Endothelial cell of umbilical vein (primary cell): ENCODE data around the gene RENBP. TPM values are rescaled to one million over a fixed set of nuclear protein-coding genes. Genes with fewer than 3 reads are reported as not detected.

Experiments used
- BruUV-seq: library from RNA; stranded (reverse); fragments of 400-500 nt; replicated peaks from 2 replicates; lab custom pipeline; 2021; lab: Mats Ljungman, UMichigan
- CTCF ChIA-PET: fragments of 300-600, 350-600 bp; sonication (Branson Sonifier 250); formaldehyde crosslinking; loops from one replicate; lab custom pipeline; 2021; ENCODE audit warnings: antibody characterized with exemption, inconsistent platforms; lab: Charles Lee
- POLR2A ChIA-PET: fragments of 300-600, 350-600 bp; sonication (Branson Sonifier 250); formaldehyde crosslinking; loops from one replicate; lab custom pipeline; 2021; ENCODE audit warnings: antibody characterized with exemption, inconsistent platforms; lab: Charles Lee
- DNase-seq: peaks from one replicate; pipeline ENCODE4 v3.0.0-alpha.2; 2011; ENCODE audit warnings: low read depth, low spot score
- FAIRE-seq: peaks from 2 replicates; lab custom pipeline; 2011; peaks lifted over from hg19 to GRCh38; lab: Jason Lieb, UNC
- H2AFZ ChIP-seq: 2 replicates; pipeline ENCODE4 v1.6.0; 2012; ENCODE audit warnings: low read depth, low read length, control low read depth, inconsistent platforms
- H3K27ac ChIP-seq: 2 replicates; pipeline ENCODE4 v1.5.1; 2011; ENCODE audit warnings: low read depth, mild to moderate bottlenecking, control low read depth, low read length, moderate library complexity; ENCODE audit not compliant: insufficient read depth
- H3K27me3 ChIP-seq, 2 experiments: 2 replicates each; pipeline versions ENCODE4 v1.6.0 to v1.6.1; 2011; ENCODE audit warnings: low read length in 2 of 2, mixed read lengths in 1 of 2; ENCODE audit not compliant: control insufficient read depth in 2 of 2, insufficient read depth in 2 of 2
- H3K36me3 ChIP-seq, 2 experiments: 2 replicates in 1 of 2; 3 replicates in 1 of 2; pipeline ENCODE4 v1.5.1; 2011; ENCODE audit warnings: low read length in 2 of 2, mild to moderate bottlenecking in 1 of 2, moderate library complexity in 1 of 2; ENCODE audit not compliant: control insufficient read depth in 2 of 2, insufficient read depth in 2 of 2; ENCODE audit errors: extremely low read depth in 1 of 2
- H3K4me1 ChIP-seq: 3 replicates; pipeline ENCODE4 v1.5.1; 2011; ENCODE audit warnings: mild to moderate bottlenecking, low read length; ENCODE audit not compliant: control insufficient read depth, insufficient read depth; ENCODE audit errors: extremely low read depth
- H3K4me2 ChIP-seq: 2 replicates; pipeline ENCODE4 v1.6.1; 2011; ENCODE audit warnings: low read length, control low read depth, mixed read lengths; ENCODE audit not compliant: insufficient read depth
- H3K4me3 ChIP-seq, 3 experiments: fragments of 200-600 bp in 1 of 3; sonication (generic), shearing (Covaris generic) in 1 of 3; replicated peaks in 1 of 3; 2 replicates each; pipeline ENCODE4 v1.5.1; 2011 to 2016; ENCODE audit warnings: control low read depth in 3 of 3, low read length in 3 of 3, mild to moderate bottlenecking in 2 of 3, inconsistent platforms in 1 of 3, low read depth in 1 of 3, moderate library complexity in 1 of 3; ENCODE audit not compliant: insufficient read depth in 1 of 3
- H3K79me2 ChIP-seq: 2 replicates; pipeline ENCODE4 v1.6.0; 2012; ENCODE audit warnings: low read length, inconsistent platforms; ENCODE audit not compliant: control insufficient read depth, insufficient read depth
- H3K9ac ChIP-seq: replicated peaks from 2 replicates; pipeline ENCODE3; 2011; ENCODE audit warnings: low read length, control low read depth; ENCODE audit not compliant: insufficient read depth; ENCODE audit errors: extremely low read depth
- H3K9me1 ChIP-seq: replicated peaks from 3 replicates; pipeline ENCODE4 v1.6.0; 2011; ENCODE audit warnings: mild to moderate bottlenecking, low read length; ENCODE audit not compliant: control insufficient read depth, insufficient read depth; ENCODE audit errors: extremely low read depth
- H3K9me3 ChIP-seq: replicated peaks from 2 replicates; pipeline ENCODE4 v1.5.1; 2012; ENCODE audit warnings: low read length, inconsistent platforms; ENCODE audit not compliant: control insufficient read depth, insufficient read depth
- H4K20me1 ChIP-seq: replicated peaks from 2 replicates; pipeline ENCODE3; 2011; ENCODE audit warnings: mild to moderate bottlenecking, low read length; ENCODE audit not compliant: control insufficient read depth, insufficient read depth; ENCODE audit errors: extremely low read depth
- CTCF ChIP-seq, 2 donors: IDR thresholded peaks; 1 replicate in 1 of 2; 2 replicates in 1 of 2; pipeline ENCODE4 v1.5.1; 2011; ENCODE audit warnings: low read length in 2 of 2, mild to moderate bottlenecking in 2 of 2, moderate library complexity in 2 of 2, control low read depth in 1 of 2, inconsistent platforms in 1 of 2, low read depth in 1 of 2; ENCODE audit not compliant: insufficient read depth in 1 of 2; ENCODE audit errors: extremely low read depth in 1 of 2
- EZH2 ChIP-seq: IDR thresholded peaks from 2 replicates; pipeline ENCODE4 v1.6.1; 2012; ENCODE audit warnings: borderline replicate concordance, low read depth, mild to moderate bottlenecking, moderate library complexity, low read length, inconsistent platforms; ENCODE audit not compliant: severe bottlenecking
- FOS ChIP-seq: IDR thresholded peaks from 2 replicates; pipeline ENCODE4 v1.6.1; 2011; ENCODE audit warnings: mild to moderate bottlenecking, low read length, moderate library complexity, borderline replicate concordance; ENCODE audit not compliant: insufficient read depth
- JUN ChIP-seq: IDR thresholded peaks from 2 replicates; pipeline ENCODE4 v1.6.1; 2011; ENCODE audit warnings: borderline replicate concordance, low read depth; ENCODE audit not compliant: insufficient read length, insufficient read depth
- MYC ChIP-seq: IDR thresholded peaks from one replicate; pipeline ENCODE4 v1.6.1; 2011; ENCODE audit warnings: mild to moderate bottlenecking, low read depth, low read length
- POLR2A ChIP-seq: IDR thresholded peaks from 2 replicates; pipeline ENCODE4 v1.6.1; 2012; ENCODE audit warnings: low read depth, mild to moderate bottlenecking, control low read depth, low read length
- POLR2AphosphoS5 ChIP-seq: IDR thresholded peaks from 2 replicates; pipeline ENCODE4 v1.6.1; 2012; ENCODE audit warnings: low read depth, mild to moderate bottlenecking, control low read depth, low read length, moderate library complexity; ENCODE audit not compliant: insufficient read depth
- dilution Hi-C: fragments of 300-500 bp; cut with MboI; formaldehyde crosslinking; loops from one replicate; pipeline ENCODE4 v1.15.0; 2019; ENCODE audit warnings: low sequenced_read_pairs; ENCODE audit not compliant: extremely low pct_ligation_motif_present
- intact Hi-C: fragments of 100-400 bp; cut with micrococcal nuclease; formaldehyde crosslinking; loops from one replicate; pipeline ENCODE4 v1.10.0; 2022
- polyA plus RNA-seq, 4 experiments: library from polyadenylated mRNA; depleted of rRNA in 3 of 4; stranded (reverse) in 3 of 4; unstranded in 1 of 4; fragments of >200 nt; gene quantifications; 2 replicates each; pipeline versions ENCODE4 v1.2.1 to v1.2.3, GENCODE V29; 2011 to 2012; ENCODE audit warnings: missing spikeins in 1 of 4
- total RNA-seq: library from RNA; stranded (reverse); gene quantifications from 2 replicates; pipeline ENCODE4 v1.2.3, GENCODE V29; 2021

RENBP gene
- total and polyA plus RNA-seq, 2 donors (not counting 3 experiments of a cell fraction or from before 2014, with no cell fraction given), result 8.0 to 16.0 TPM

DNA sequence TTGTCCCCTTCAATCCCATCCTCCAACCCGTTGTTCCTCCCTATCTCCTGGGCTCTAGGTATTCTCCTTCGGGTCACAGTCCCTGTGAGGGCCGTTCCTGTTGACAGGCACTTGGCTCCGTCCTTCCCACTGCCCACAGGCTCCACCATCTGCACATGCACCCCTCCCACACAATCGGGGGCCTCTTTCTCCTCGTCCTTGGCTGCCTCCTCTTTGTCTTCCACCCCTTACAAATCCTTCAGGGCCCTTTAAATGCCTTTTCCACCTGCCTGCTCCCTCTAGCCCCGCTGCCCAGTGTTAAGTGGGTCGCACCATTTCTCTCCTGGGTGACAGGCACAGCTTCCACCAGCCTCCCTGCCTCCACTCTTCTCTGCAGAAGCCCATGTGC, 42.7 kb downstream of the RENBP start:
- H3K27ac ChIP-seq, result no peak overlapping the region
- DNase-seq, result no peak
- intact Hi-C loops (no loop called here), dilution Hi-C loops (no loop called here)
- H3K4me3 ChIP-seq, result no peak overlapping the region
- no peaks in the 10 kb centered on the region for H3K9me1 ChIP-seq
- ChIA-PET CTCF (interaction anchor here (1.2 kb wide), 1 partner anchor 21 kb away, joined by 4 read pairs; no protein-coding TSS in a partner anchor), POLR2A (no interaction called here)
- H3K79me2 ChIP-seq, result no peaks in the 10 kb centered on the region
- no peaks in the 10 kb centered on the region for H4K20me1 ChIP-seq
- no peaks in the 10 kb centered on the region for H3K4me1 ChIP-seq
- no peak overlapping the region for H2AFZ ChIP-seq
- no peak for TF ChIP-seq POLR2AphosphoS5
- no peak for TF ChIP-seq EZH2
- no peak for TF ChIP-seq CTCF (IDR thresholded peaks at IDR 0.05; ENCODE audit: extremely low read depth in 1 of 2, insufficient read depth in 1 of 2, low read depth in 1 of 2, low read length in 2 of 2)
- no peak for TF ChIP-seq MYC
- no peak for TF ChIP-seq POLR2A
- no peak for TF ChIP-seq JUN
- no peak for TF ChIP-seq FOS
- FAIRE-seq, result no peak
- no TSS peak for BruUV-seq
- H3K4me2 ChIP-seq, result no peak overlapping the region
- no peak overlapping the region for H3K9ac ChIP-seq
- H3K27me3 ChIP-seq, result peaks cover 0 to 5% of the 10 kb centered on the region in 2 experiments
- H3K36me3 ChIP-seq, result no peaks in the 10 kb centered on the region
- H3K9me3 ChIP-seq, result no peaks in the 10 kb centered on the region
